HepG2 (cell line): ENCODE measurements around the gene SEBOX. TPM values are rescaled to one million over a fixed set of nuclear protein-coding genes. Genes with fewer than 3 reads are reported as not detected.

ENCODE experiments used
- CHD4 ChIP-seq: fragments of 200-600 bp; sonication (generic); IDR thresholded peaks from 2 replicates; pipeline ENCODE4 v1.7.0; 2017; ENCODE audit warnings: mild to moderate bottlenecking, low read length, borderline replicate concordance
- GFI1 ChIP-seq: sonication (generic); formaldehyde crosslinking; IDR thresholded peaks from 2 replicates; pipeline ENCODE4 v1.5.0; 2020; ENCODE audit warnings: missing genetic modification reagents, mild to moderate bottlenecking, borderline replicate concordance
- MEF2D ChIP-seq: sonication (generic); formaldehyde crosslinking; IDR thresholded peaks from 2 replicates; pipeline ENCODE4 v1.5.1; 2020; ENCODE audit warnings: mild to moderate bottlenecking, missing genetic modification reagents
- MLLT10 ChIP-seq: sonication (generic); formaldehyde crosslinking; IDR thresholded peaks from 2 replicates; pipeline ENCODE4 v1.4.0; 2020; ENCODE audit warnings: missing genetic modification reagents
- NRL ChIP-seq: sonication (generic); formaldehyde crosslinking; IDR thresholded peaks from 2 replicates; pipeline ENCODE4 v1.5.0; 2020; ENCODE audit warnings: missing genetic modification reagents, mild to moderate bottlenecking, moderate library complexity, borderline replicate concordance
- RNF2 ChIP-seq: fragments of 450-650 bp; conservative IDR thresholded peaks from 2 replicates; pipeline ENCODE4 v1.6.1; 2016; ENCODE audit warnings: low read depth
- SSRP1 ChIP-seq: IDR thresholded peaks from 2 replicates; pipeline ENCODE4 v1.6.1; 2016; ENCODE audit warnings: control low read depth
- TAF1 ChIP-seq: sonication (generic); formaldehyde crosslinking; IDR thresholded peaks from 2 replicates; pipeline ENCODE4 v1.4.0; 2020; ENCODE audit warnings: missing genetic modification reagents
- TFAP4 ChIP-seq: sonication (generic); IDR thresholded peaks from 2 replicates; pipeline ENCODE4 v1.6.1; 2016; ENCODE audit warnings: low read depth, borderline replicate concordance
- ZNF343 ChIP-seq: sonication (generic); formaldehyde crosslinking; IDR thresholded peaks from 2 replicates; pipeline ENCODE4 v1.4.0; 2020; ENCODE audit warnings: mild to moderate bottlenecking, missing genetic modification reagents
- ZNF569 ChIP-seq: sonication (generic); formaldehyde crosslinking; IDR thresholded peaks from 2 replicates; pipeline ENCODE4 v1.5.0; 2020; ENCODE audit warnings: mild to moderate bottlenecking, missing genetic modification reagents, moderate library complexity, borderline replicate concordance
- ZNF577 ChIP-seq: sonication (generic); formaldehyde crosslinking; IDR thresholded peaks from 2 replicates; pipeline ENCODE4 v1.4.0; 2020; ENCODE audit warnings: mild to moderate bottlenecking, low read depth, missing genetic modification reagents, borderline replicate concordance
- ZNF646 ChIP-seq: sonication (generic); formaldehyde crosslinking; IDR thresholded peaks from 2 replicates; pipeline ENCODE4 v1.9.0; 2021; ENCODE audit warnings: mild to moderate bottlenecking, missing genetic modification reagents
- ZNF83 ChIP-seq: sonication (generic); formaldehyde crosslinking; IDR thresholded peaks from 2 replicates; pipeline ENCODE4 v1.4.0; 2020; ENCODE audit warnings: missing genetic modification reagents, mild to moderate bottlenecking, borderline replicate concordance
- polyA plus RNA-seq, 8 experiments: library from polyadenylated mRNA; depleted of rRNA in 3 of 8; stranded (reverse) in 7 of 8; unstranded in 1 of 8; fragments of >200 nt; fragmentation: Illumina TruSeq in 4 of 8; extraction: Trizol in 4 of 8; gene quantifications; 2 replicates each; pipeline versions ENCODE4 v1.2.1 to v1.2.3, GENCODE V29; 2011 to 2016; ENCODE audit warnings: low read depth in 4 of 8, missing spikeins in 1 of 8, mixed read lengths in 1 of 8; ENCODE audit not compliant: insufficient read depth in 1 of 8
- total RNA-seq, 5 experiments: library from RNA; depleted of rRNA; stranded (reverse); fragments of >200 nt; fragmentation: Illumina TruSeq; extraction: Trizol; gene quantifications; 2 replicates each; pipeline ENCODE4 v1.2.3, GENCODE V29; 2016; ENCODE audit warnings: low read depth in 1 of 5
- TF ChIP-seq, protein P1 (sequence below): sonication (generic); formaldehyde crosslinking; IDR thresholded peaks from 2 replicates; pipeline ENCODE4 v1.4.0; 2020; ENCODE audit warnings: missing genetic modification reagents
- TF ChIP-seq, protein P2 (sequence below): sonication (generic); formaldehyde crosslinking; conservative IDR thresholded peaks from 2 replicates; pipeline ENCODE4 v1.4.0; 2020; ENCODE audit warnings: missing genetic modification reagents
- TF ChIP-seq, protein P3 (sequence below): sonication (generic); formaldehyde crosslinking; IDR thresholded peaks from 2 replicates; pipeline ENCODE4 v1.8.0; 2022; ENCODE audit warnings: missing genetic modification reagents, mild to moderate bottlenecking, inconsistent platforms, borderline replicate concordance

SEBOX gene
- total and polyA plus RNA-seq, 2 of the 13 experiments (the other 11 are each of a cell fraction or from before 2014, with no cell fraction given) = not detected

GRCh38 chr17:28368306-28368831, 3.4 kb upstream of the SEBOX start (continued):
- TF ChIP-seq RNF2 = no peak
- TF ChIP-seq, protein P1, sequence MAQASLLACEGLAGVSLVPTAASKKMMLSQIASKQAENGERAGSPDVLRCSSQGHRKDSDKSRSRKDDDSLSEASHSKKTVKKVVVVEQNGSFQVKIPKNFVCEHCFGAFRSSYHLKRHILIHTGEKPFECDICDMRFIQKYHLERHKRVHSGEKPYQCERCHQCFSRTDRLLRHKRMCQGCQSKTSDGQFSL = peak; percentile 81; the same call in 1 of the 2 replicates
- TF ChIP-seq MLLT10 (CRISPR knock-in tag) = no peak
- TF ChIP-seq NRL = no peak
- no peak; the same call in 1 of the 2 replicates for TF ChIP-seq TAF1 (CRISPR knock-in tag)
- 0 out of 2 replicates have a peak, but pooled peaks have one; percentile 50 for TF ChIP-seq ZNF83
- no peak for TF ChIP-seq SSRP1 (CRISPR knock-in tag)
- TF ChIP-seq TFAP4 = peak; percentile 99
- peak; percentile 87 for TF ChIP-seq MEF2D
- TF ChIP-seq, protein P2, sequence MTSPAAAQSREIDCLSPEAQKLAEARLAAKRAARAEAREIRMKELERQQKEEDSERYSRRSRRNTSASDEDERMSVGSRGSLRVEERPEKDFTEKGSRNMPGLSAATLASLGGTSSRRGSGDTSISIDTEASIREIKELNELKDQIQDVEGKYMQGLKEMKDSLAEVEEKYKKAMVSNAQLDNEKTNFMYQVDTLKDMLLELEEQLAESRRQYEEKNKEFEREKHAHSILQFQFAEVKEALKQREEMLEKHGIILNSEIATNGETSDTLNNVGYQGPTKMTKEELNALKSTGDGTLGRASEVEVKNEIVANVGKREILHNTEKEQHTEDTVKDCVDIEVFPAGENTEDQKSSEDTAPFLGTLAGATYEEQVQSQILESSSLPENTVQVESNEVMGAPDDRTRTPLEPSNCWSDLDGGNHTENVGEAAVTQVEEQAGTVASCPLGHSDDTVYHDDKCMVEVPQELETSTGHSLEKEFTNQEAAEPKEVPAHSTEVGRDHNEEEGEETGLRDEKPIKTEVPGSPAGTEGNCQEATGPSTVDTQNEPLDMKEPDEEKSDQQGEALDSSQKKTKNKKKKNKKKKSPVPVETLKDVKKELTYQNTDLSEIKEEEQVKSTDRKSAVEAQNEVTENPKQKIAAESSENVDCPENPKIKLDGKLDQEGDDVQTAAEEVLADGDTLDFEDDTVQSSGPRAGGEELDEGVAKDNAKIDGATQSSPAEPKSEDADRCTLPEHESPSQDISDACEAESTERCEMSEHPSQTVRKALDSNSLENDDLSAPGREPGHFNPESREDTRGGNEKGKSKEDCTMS (CRISPR knock-in tag) = no peak
- TF ChIP-seq GFI1 (CRISPR knock-in tag) = peak; percentile 90
- no peak for TF ChIP-seq ZNF646
- TF ChIP-seq ZNF577 (CRISPR knock-in tag) = no peak
- TF ChIP-seq ZNF569 (CRISPR knock-in tag) = no peak
- peak; percentile 56; the same call in 1 of the 2 replicates for TF ChIP-seq CHD4
- TF ChIP-seq, protein P3, sequence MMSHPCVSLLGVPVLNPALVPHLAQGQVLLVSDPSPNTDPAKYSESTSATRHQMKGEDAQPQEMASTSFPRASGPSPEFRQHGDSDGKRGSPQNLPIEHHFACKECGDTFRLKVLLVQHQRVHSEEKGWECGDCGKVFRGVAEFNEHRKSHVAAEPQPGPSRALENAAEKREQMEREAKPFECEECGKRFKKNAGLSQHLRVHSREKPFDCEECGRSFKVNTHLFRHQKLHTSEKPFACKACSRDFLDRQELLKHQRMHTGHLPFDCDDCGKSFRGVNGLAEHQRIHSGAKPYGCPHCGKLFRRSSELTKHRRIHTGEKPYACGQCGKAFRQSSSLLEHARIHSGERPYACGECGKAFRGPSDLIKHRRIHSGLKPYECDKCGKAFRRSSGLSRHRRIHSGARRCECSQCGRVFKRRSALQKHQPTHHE (CRISPR knock-in tag) = no peak
- TF ChIP-seq ZNF343 (CRISPR knock-in tag) = no peak
